Activated CD4-positive, alpha-beta T cell treated with anti-CD3 and anti-CD28 coated beads for 48 hours (primary cell): ENCODE results near the gene ANXA1.
A peak's percentile ranks its signal among the peaks of the same experiment; 100 is the strongest.

Experiments used
- DNase-seq: peaks from one replicate; pipeline ENCODE4 v3.0.0-alpha.2; 2020

Gene ANXA1

DNA sequence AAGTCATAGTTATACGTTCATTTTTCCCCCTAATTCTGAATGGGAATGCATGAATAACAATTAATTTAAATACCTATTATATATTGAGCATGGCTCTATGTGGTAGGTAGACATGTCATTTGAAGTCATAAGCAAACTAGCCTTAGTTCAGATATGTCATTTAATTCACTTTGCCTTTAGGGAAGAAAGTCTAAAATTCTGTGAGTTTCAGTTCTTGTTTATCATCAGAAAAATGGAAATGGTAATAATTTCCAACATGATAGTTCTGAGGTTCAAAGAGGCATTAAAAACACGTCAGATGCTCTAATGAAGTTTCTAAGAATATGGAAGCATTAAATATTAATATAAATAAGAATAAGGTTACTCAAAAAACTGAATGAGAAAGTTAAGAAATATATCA lies 13.1 kb upstream of the ANXA1 start:
- no peak for DNase-seq

DNA sequence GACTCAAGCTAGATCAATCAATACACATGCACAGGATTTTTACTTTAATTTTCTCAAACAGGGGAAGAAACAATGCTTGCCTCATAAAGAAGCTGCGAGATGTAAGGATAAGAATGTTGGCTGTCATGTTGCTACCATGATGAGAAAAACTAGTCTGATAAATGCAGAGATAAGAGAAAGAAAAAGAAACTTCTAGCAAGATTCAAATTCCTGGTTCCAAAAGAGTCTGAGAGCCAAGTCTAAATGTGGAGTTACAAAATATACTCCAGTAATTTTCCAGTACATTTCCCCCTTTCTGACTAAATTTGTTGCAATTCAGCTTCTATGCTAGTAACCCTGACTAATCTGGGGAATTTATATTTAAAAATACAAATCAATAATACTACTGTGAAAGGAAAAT lies 10.4 kb upstream of the ANXA1 start:
- no peak for DNase-seq

DNA sequence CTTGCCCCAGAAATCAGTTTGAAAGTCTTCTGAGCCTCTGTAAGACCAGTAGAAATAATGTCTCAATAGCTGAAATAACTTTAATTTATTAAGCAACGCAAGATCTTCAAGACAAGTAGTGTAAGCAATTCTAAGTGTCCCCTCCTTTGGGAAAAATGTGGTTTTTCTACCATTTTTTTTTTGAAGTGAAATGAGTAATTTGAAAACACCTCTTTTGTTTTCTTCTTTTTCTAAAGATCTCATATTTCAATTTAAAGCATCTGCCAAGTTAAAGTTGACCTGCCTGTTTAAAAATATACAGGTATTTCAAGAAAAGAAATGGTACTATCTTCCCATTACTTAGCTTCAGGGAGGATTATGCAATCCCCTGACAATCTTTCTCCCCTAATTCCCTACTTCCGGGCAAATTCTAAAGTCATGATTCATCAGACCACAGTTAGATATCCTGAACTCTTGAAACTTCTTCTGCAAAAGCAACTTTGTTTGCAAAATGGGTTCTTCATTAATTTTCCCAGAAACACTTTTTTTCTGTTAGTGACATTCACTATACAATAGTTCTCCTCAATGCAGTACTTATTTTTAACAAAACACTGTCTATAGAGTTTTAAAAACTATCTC lies 7.8 kb upstream of the ANXA1 start:
- DNase-seq: no peak

DNA sequence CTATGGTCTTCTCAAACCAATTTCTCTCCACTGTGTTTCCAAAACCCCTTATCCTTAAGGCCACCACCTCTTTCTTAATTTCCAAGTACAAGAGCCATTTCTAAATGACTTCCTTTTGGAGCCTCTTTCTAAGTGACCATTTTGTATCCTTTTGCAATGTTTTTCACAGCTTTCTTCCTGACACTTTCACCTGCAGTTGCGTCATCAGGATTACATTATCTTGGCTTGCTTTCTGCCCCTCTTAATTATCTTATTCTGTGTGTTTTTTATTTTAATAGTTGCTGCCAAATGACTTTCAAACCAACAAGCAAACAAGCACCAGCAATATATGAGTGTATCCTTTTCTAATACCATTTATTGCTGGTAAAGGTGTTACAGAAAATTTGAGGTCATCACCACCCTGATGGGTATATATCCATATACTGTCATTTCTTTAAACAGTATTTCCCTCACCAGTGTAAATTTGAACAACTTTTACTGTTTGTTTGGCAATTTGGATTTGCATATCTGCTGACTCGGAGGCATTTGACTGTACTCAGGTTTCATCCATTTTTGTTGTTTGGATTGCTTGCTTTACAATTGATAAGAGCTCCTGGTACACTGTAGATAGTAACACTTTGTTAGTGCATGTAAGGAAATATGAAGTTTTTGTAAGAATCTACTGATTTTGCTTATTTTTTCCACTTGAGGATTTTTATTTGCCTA lies 5.4 kb upstream of the ANXA1 start:
- no peak for DNase-seq

DNA sequence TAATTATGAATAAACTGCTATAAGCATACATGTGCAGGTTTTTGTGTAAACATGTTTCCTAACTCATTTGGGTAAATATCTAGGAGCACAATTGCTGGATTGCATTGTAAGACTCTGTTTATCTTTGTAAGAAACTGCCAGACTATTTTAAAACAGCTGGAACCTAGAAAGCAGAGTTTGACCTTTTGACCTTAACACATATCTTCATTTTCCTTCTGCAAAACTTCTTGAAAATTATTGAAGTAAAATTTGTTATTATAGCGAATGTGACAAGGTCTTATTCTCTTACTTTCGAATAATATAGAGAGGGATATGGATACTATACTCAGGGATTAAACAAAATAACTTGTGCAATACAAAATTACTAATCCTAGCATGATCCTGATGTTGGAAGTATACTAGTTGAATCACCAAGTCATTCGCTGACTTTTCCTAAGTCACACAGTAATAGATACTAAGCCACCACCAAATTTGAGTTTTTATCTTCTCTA lies 3.2 kb upstream of the ANXA1 start:
- DNase-seq: no peak

DNA sequence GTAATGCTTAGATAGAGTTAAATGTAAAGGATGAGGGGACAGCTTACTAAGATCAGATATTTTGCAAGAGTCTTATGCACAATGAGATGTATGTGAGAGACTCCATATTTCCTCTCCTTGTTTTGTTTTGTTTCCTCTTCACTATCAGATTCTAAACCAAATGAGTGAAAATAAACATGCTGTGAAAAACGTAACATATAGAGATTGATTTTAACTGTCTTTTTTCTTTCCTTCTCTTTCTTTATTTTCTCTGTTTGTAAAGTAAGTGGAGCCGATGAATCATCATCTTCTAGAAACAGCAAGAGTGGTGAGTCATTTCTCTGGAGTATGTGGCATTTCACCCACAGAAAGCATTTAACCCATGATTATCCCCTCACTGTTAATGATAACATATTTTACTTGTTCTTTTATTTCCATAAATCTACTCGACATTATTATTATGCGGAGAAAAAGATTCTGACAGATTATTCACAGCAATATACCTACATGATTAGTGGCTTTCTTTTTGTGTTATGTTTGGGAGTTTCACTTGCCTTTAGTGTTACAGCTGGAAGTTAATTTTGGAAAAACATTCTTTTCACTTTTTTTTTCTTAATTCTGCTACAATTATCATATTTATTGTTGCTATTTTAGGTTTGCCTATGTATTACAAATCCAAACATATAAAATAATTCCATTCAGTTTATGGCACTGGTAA lies 2.1 kb upstream of the ANXA1 start:
- DNase-seq: no peak

DNA sequence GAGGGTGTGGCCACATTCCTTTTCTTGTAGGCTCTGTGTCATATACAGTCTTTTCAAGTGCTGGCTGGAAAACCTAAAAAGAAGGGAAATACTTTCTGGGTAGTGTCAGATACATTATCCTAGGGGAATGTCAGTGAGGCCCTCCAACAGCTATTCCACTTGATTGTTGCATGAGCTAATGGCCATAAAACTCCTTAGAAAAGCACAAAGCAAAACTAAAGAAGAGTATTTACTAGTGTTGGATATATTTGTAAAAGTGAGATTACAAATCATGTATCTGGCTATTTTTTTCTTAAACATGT lies 829 bp downstream of the ANXA1 start:
- DNase-seq: no peak

DNA sequence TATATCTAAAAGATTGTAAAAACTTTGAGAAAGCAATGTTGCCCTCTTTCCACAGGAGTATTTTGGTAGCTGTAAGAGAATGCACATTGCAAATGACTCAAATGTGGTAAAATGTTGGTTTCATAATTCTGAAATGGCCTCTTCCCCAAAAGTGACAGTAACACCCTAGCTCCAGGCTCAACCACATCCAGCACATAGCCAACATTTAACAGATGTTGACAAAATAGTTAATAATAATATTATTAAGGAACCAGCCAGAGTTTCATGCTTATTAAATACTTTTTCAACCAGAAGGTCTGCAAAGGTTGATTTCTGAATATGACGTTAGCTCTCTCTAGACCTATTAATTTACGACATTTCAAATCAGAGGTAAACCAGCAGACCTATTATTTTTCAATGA lies 1.3 kb downstream of the ANXA1 start:
- peak; percentile 14 for DNase-seq

DNA sequence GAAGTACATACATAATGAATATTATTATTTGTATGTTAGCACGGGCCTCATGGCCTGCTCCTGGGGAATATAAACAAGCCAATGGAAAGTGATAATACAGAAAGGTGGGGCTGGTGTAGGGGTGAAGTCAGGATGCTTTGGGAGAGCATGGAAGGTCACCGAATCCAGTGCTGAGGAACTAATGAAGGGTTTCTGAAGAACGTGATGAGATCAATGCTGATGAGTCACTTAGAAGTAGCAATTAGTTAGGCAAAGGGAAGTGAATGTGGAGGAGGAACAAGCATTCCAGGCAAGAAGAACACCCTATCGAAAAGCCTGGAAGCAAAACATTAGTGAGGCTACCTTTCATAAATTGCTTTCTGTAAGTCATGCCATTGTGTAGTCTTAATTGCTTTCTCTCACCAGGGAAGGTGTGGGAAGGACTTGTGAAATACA lies 2.1 kb downstream of the ANXA1 start:
- DNase-seq: no peak

DNA sequence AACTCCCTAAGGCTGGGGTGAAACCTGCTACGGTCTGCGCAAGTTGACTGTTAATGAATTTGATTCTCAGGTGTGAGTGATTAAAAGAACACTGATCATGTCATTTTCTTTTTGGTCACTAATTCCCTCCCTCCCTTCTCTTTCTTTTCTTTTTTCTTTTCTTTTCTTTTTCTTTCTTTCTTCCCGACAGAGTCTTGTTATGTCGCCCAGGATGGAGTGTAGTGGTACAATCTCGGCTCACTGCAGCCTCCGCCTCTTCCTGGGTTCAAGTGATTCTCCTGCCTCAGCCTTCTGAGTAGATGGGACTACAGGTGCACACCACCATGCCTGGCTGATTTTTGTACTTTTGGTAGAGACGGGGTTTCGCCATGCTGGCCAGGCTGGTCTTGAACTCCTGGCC lies 2.6 kb downstream of the ANXA1 start:
- DNase-seq: no peak

DNA sequence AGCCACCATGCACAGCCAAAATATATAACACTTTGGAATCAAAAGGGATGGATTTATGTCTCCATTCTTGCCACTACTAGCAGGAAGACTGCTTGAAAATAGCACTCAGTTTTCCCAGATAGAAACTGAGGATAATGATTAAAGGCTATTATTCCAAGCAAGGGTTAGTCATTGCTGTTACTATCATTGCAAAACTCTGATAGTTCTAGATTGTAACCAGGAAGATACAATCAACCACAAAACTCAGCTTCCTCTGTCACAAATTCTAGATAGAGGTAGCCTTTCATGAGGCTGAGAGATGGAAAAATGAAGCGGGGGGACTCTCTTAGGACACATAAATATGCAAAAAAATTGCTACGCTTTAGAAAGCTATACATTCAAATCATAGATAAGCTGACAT lies 3.1 kb downstream of the ANXA1 start:
- DNase-seq: no peak

DNA sequence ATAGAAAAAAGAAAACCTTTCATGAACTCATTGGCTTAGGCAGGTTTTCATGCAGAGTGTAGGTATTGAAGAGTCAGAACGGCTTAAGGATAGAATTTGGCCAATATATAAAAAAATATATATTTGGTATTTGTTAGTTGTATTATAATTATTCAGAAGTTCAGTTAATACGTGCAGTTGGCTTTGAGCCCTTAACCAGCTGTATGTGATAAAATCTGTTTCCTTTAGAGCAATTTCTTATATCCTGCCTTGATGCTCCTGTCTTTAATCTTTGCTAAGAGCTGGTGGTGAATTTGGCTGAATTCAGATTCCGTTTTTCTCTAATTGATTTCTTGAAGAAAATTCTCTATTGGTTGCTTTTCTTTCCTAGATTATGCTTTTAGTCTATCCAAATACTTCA lies 3.7 kb downstream of the ANXA1 start:
- no peak for DNase-seq

DNA sequence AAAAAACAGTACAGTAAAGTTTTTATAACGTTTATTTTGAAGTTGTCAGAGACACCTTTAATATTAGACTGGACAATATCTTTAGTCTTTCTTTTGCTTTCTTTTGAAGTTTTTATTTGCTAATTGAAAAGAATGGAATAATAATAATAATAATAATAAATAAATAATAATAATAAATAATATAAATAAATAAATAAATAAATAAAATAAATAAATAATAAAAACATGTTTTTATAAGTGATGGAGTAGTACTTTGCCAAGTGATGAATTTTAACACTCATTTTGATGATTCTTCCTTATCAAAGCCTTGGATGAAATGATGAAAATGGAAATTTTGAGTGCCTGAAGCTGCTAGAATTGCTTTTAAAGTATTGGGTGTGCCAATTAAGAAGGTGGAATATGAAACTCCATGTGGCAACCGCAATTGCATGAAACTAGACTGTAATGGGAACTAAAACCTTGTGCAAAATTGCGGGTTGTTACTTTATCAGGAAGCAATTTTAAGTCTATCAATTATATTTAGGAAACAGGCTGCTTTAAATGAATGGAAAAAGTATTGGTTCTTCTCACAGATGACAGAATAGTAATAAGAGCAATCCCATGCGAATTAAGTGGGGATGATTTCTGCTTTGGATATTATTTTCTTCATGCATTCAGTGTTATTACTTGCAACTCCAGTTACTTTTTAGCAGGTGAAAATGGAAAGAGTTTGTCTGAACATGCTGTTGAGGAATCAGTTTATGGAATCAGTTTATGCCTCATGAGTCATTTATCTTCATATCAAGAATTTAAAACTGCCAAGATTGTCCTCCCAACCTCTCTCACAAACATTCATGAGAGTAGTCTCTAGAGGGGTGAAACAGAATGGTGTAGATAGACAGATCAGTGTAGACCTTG lies 4.6 kb downstream of the ANXA1 start:
- DNase-seq: no peak

DNA sequence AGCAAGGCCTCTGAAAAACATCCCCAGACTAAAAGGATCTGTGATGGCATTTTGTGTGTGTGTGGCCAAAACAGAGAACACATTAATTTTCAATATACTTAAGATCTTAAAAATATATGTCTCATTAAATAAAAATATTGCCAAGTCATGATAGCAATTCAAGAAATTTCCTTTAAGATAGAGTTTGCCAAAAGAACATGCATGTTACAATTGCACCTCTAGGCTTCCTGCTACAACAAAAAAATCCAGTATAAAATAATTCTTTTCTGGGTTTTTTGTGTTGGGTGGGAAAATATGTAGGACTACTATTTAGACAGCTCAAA lies 5.2 kb downstream of the ANXA1 start:
- DNase-seq: no peak

DNA sequence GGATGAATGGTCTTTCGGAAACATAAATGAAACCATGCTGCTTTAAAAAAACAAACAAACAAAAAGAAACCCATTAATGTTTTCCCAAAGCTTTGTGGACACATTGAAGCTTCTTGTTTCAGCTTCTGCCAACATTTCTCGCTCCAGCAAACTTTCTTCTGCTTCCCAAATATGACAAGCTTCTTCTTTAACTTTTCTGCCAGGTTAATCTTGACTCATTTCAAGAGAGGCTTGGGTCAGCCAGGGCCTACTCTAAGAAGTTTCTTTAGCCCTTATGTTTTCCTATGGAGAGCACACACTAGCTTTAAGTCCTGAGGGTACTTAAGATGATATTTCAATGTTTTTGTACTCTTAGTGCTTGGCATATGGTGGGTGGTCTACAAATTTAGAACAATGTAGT lies 6.1 kb downstream of the ANXA1 start:
- no peak for DNase-seq

DNA sequence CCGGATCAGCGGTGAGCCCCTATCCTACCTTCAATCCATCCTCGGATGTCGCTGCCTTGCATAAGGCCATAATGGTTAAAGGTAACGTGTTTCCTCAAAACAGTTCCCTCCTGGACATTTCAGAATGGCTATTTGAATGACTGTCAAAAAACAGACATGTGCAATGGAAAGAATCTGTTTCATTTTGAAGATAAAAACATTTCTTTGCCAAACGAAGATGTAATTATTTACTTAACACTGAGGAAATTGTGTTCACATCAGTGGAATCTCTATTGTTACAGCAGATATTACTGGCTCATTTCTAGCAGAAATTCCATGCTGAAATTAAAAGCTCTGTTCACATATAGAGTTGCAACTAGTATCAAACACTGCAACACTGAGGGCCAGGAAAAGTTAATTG lies 7.1 kb downstream of the ANXA1 start:
- no peak for DNase-seq

DNA sequence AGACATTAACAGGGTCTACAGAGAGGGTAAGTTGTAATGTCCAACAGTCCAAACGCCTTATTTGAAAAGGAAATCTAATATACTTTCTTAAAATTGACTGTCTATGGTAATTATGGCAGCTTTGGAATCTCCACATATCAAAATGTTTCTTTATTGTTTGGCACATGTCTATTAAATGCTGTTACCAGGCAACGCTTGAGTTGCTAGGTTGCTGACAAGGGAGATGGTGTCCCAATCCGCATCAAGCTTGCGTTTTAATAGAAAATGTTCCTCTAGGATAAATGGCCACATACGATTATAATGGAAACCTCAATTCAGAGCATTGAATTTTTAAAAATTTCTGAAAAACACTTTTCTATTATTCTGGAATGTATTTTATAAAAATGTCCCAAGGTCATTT lies 9.2 kb downstream of the ANXA1 start:
- DNase-seq: no peak

DNA sequence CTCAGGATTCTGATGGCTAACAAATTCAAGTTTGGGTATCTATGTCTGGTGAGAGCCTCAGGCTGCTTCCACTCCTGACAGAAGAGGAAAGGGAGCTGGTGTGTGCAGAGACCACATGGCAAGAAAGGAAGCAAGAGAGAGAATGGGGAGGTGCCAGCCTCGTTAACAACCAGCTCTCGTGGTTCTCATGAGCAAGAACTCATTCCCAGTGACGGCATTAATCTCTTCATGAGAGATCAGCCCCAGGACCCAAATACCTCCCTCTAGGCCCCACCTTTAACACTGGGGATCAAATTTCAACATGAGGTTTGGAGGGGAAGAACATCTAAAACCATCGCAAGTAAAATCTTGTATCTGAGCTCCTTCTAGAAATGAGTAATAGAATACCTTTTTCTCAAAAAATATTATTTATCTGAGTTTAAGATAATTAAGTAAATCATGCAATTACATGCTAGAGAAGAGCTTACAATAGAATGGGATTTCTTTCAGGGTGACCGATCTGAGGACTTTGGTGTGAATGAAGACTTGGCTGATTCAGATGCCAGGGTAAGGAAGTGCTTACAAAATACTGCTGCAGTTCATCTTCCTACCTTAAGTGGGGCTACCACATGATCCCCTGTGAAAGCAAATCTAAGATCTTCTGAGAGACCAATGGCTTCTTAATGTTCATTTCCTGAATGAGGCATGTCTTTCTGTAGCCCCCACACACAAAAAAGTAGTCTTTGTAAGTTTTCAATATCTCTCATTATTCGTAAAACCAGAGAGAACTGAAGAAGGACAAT lies 11.5 kb downstream of the ANXA1 start:
- no peak for DNase-seq

DNA sequence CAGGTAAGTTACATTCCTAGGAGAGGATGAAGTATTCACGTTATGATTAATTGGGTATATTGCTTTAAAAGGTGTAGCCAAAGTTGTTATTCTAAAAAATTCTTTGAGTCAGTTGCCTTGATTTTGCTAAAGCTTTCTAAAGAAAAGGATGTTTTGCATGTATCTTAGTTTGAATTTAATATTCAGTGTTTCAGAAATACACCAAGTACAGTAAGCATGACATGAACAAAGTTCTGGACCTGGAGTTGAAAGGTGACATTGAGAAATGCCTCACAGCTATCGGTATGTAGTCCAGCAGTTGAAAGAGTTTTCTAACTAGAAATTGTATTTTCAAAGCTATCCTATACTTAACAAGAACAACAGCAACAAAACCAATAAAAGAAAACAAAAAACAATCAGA lies 14.2 kb downstream of the ANXA1 start:
- DNase-seq: no peak

DNA sequence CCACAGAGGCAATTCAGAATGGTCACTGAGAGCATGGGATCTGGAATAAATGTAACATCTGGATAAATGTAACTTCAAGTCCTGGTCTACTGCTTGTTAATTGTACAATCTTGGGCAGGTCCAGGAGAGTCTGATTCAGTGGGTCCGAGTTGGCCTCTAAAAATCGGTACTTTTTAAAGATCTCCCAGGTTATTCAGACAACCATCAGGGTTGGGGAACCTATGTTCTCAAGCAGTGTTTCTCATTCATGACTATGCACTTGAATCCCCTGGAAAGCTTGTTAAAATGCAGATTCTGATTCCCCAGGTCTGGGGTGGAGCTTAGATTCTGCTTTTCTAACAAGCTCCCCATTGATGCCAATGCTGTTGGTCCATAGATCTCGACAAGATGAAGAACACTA lies 14.8 kb downstream of the ANXA1 start:
- DNase-seq: no peak

DNA sequence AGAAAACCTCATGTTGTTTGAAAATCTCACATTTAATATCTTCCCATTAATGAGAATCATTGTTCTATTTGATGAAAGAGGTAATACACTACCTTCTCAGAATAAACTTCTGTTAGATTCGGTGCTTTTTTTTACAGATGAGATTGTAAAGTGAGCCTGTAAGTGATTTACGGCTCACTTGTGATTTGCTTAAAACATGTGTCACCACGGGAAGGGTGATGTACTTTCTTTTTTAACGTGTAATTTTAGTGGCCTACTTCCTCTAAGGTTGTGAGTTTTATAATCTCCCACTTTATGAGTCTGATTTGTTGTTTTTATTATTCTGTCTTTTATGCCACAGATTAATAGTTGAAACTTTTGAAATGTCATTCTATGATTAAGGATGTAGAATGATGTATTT lies 15.9 kb downstream of the ANXA1 start:
- no peak for DNase-seq

DNA sequence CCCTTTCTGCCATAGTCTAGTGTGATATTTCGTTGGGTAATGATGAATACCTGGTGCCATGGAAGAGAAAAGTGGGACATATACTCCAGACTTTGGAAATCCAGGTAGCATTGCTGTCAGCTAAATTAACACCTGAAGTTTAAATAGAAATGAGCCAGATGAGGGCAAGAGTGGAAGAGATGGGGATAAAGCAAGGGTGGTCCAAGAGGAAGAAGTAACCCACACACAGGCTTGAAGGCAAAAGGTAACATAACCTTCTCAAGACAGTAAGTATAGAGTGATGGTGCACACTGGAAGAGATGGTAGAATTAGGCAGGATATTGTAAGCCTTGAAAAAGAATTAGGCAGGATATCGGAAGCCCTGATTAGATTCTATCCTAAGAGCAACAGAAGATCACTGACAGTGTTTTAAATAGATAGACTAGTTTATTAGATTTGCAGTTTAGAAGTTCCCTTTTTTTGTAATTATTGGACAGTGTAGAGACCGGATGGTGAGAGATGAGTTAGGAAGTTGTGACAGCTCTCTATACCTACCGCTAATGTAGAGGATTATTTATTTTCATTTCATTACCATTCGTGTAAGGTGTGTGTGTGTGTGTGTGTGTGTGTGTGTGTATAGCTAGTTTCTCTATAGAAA lies 16.8 kb downstream of the ANXA1 start:
- DNase-seq: no peak
